IMR-90 (cell line): Measurements from ENCODE around the gene ZNRD2. TPM values are rescaled to one million over a fixed set of nuclear protein-coding genes. Genes with fewer than 3 reads are reported as not detected.

Experiments
- ATAC-seq: fragments of 200-7000 bp; cut with Tn5 transposase; 2 replicates; pipeline ENCODE4 v1.9.1; 2020; ENCODE audit warnings: low read depth, mild to moderate bottlenecking, moderate library complexity
- BruUV-seq: library from RNA; stranded (reverse); fragments of 400-500 nt; replicated peaks from 2 replicates; lab custom pipeline; 2021; lab: Mats Ljungman, UMichigan
- CTCF ChIA-PET: fragments of 300-600 bp; formaldehyde crosslinking; extraction: SDS; loops from one replicate; lab custom pipeline; 2021; ENCODE audit warnings: antibody characterized with exemption; lab: Yijun Ruan, JAX
- POLR2A ChIA-PET: fragments of 300-600 bp; sonication (Branson Sonifier 250); formaldehyde crosslinking; loops from one replicate; lab custom pipeline; 2022; ENCODE audit warnings: antibody characterized with exemption; ENCODE audit not compliant: unreplicated experiment; lab: Charles Lee
- DNase-seq: peaks from one replicate; pipeline ENCODE4 v3.0.0; 2013
- H2AFZ ChIP-seq: replicated peaks from 2 replicates; pipeline ENCODE3; 2013; ENCODE audit warnings: low read length, mild to moderate bottlenecking; ENCODE audit not compliant: poor library complexity
- H2AK5ac ChIP-seq: 2 replicates; pipeline ENCODE4 v1.6.1; 2013; ENCODE audit warnings: low read depth, low read length, inconsistent platforms
- H2AK9ac ChIP-seq: replicated peaks from 2 replicates; pipeline ENCODE3; 2013; ENCODE audit warnings: mild to moderate bottlenecking, low read depth, low read length, moderate library complexity; ENCODE audit not compliant: poor library complexity
- H2BK120ac ChIP-seq: 2 replicates; pipeline ENCODE4 v1.6.1; 2013; ENCODE audit warnings: low read depth, low read length, inconsistent platforms
- H2BK15ac ChIP-seq: 3 replicates; pipeline ENCODE4 v1.6.1; 2013; ENCODE audit warnings: low read depth, low read length, inconsistent platforms
- H2BK20ac ChIP-seq: 2 replicates; pipeline ENCODE4 v1.6.1; 2013; ENCODE audit warnings: low read depth, mild to moderate bottlenecking, inconsistent platforms, low read length, moderate library complexity
- H2BK5ac ChIP-seq: 2 replicates; pipeline ENCODE4 v1.6.1; 2013; ENCODE audit warnings: mild to moderate bottlenecking, low read depth, low read length, inconsistent platforms; ENCODE audit not compliant: poor library complexity, severe bottlenecking
- H3K14ac ChIP-seq: replicated peaks from 2 replicates; pipeline ENCODE4 v1.6.1; 2013; ENCODE audit warnings: low read depth, low read length, inconsistent platforms
- H3K18ac ChIP-seq: 2 replicates; pipeline ENCODE4 v1.6.1; 2013; ENCODE audit warnings: low read depth, low read length, control low read depth
- H3K23ac ChIP-seq: 2 replicates; pipeline ENCODE4 v1.6.1; 2013; ENCODE audit warnings: low read depth, low read length, inconsistent platforms
- H3K27ac ChIP-seq: 2 replicates; pipeline ENCODE4 v1.5.1; 2013; ENCODE audit warnings: mild to moderate bottlenecking, control low read depth, low read length; ENCODE audit not compliant: insufficient read depth
- H3K27me3 ChIP-seq: 2 replicates; pipeline ENCODE4 v1.6.1; 2013; ENCODE audit warnings: low read length; ENCODE audit not compliant: control insufficient read depth, insufficient read depth
- H3K36me3 ChIP-seq: 2 replicates; pipeline ENCODE4 v1.6.1; 2013; ENCODE audit warnings: low read length, mixed read lengths; ENCODE audit not compliant: control insufficient read depth, insufficient read depth
- H3K4ac ChIP-seq: 2 replicates; pipeline ENCODE4 v1.6.1; 2013; ENCODE audit warnings: low read depth, low read length, inconsistent platforms
- H3K4me1 ChIP-seq: 2 replicates; pipeline ENCODE4 v1.6.1; 2013; ENCODE audit warnings: low read length, mixed read lengths; ENCODE audit not compliant: control insufficient read depth, insufficient read depth
- H3K4me2 ChIP-seq: 2 replicates; pipeline ENCODE4 v1.6.1; 2013; ENCODE audit warnings: low read depth, mild to moderate bottlenecking, control low read depth, low read length, moderate library complexity
- H3K4me3 ChIP-seq: 2 replicates; pipeline ENCODE4 v1.5.1; 2013; ENCODE audit warnings: low read depth, mild to moderate bottlenecking, control low read depth, low read length, moderate library complexity; ENCODE audit not compliant: insufficient read depth
- H3K56ac ChIP-seq: 2 replicates; pipeline ENCODE4 v1.6.1; 2013; ENCODE audit warnings: low read length, inconsistent platforms; ENCODE audit not compliant: insufficient read depth; ENCODE audit errors: extremely low read depth
- H3K79me1 ChIP-seq, 2 experiments: 2 replicates each; pipeline ENCODE4 v1.6.1; 2013; ENCODE audit warnings: low read length in 2 of 2, inconsistent platforms in 1 of 2, low read depth in 1 of 2
- H3K9ac ChIP-seq: 2 replicates; pipeline ENCODE4 v1.6.1; 2013; ENCODE audit warnings: low read depth, low read length, control low read depth
- H3K9me1 ChIP-seq: 2 replicates; pipeline ENCODE4 v1.6.1; 2013; ENCODE audit warnings: low read length, inconsistent platforms; ENCODE audit not compliant: insufficient read depth
- H3K9me3 ChIP-seq: 2 replicates; pipeline ENCODE4 v1.6.1; 2013; ENCODE audit warnings: low read length; ENCODE audit not compliant: control insufficient read depth, insufficient read depth
- H4K20me1 ChIP-seq: 2 replicates; pipeline ENCODE4 v1.6.1; 2013; ENCODE audit warnings: low read length, inconsistent platforms; ENCODE audit not compliant: insufficient read depth
- H4K5ac ChIP-seq: 2 replicates; pipeline ENCODE4 v1.6.1; 2013; ENCODE audit warnings: mild to moderate bottlenecking, low read depth, low read length, control low read depth
- H4K8ac ChIP-seq, 2 experiments: 2 replicates each; pipeline ENCODE4 v1.6.1; 2013; ENCODE audit warnings: low read depth in 2 of 2, low read length in 2 of 2, control low read depth in 1 of 2, inconsistent platforms in 1 of 2
- H4K91ac ChIP-seq: 2 replicates; pipeline ENCODE4 v1.6.1; 2013; ENCODE audit warnings: low read depth, low read length, inconsistent platforms; ENCODE audit not compliant: insufficient read depth
- BHLHE40 ChIP-seq: fragments of 150-350 bp; IDR thresholded peaks from 2 replicates; pipeline ENCODE4 v1.6.1; 2016; ENCODE audit warnings: mild to moderate bottlenecking, low read depth, low read length
- CEBPB ChIP-seq: IDR thresholded peaks from 2 replicates; pipeline ENCODE4 v1.6.1; 2012; ENCODE audit warnings: low read depth, low read length, improper control_type of control experiment
- FOS ChIP-seq: fragments of 150-350 bp; IDR thresholded peaks from 2 replicates; pipeline ENCODE4 v1.6.1; 2016; ENCODE audit warnings: low read depth, low read length
- NFE2L2 ChIP-seq: fragments of 150-350 bp; IDR thresholded peaks from 2 replicates; pipeline ENCODE4 v1.6.1; 2016; ENCODE audit warnings: low read depth, mild to moderate bottlenecking, low read length
- POLR2A ChIP-seq: IDR thresholded peaks from 2 replicates; pipeline ENCODE4 v1.6.1; 2012; ENCODE audit warnings: mild to moderate bottlenecking, low read depth, low read length
- RCOR1 ChIP-seq: IDR thresholded peaks from 2 replicates; pipeline ENCODE4 v1.6.1; 2012; ENCODE audit warnings: mild to moderate bottlenecking, low read length, improper control_type of control experiment; ENCODE audit not compliant: insufficient replicate concordance
- WGBS, 2 experiments: methylation state at CpG; one replicate each; pipeline versions ENCODE4 v1.1.5 to v1.1.7; 2013; ENCODE audit warnings: missing lambda C conversion rate in 2 of 2; ENCODE audit not compliant: insufficient read length in 1 of 2; ENCODE audit errors: extremely low coverage in 2 of 2; 5-methylcytosine and 5-hydroxymethylcytosine counted together
- dilution Hi-C: fragments of 300-500 bp; cut with HindIII; formaldehyde crosslinking; loops from one replicate; pipeline ENCODE4 v1.14.3; 2018; ENCODE audit warnings: low sequenced_read_pairs; ENCODE audit not compliant: unreplicated experiment
- in situ Hi-C: fragments of 300-500 bp; cut with MboI; formaldehyde crosslinking; loops from 3 replicates; pipeline ENCODE4 v1.14.3; 2019; ENCODE audit warnings: low sequenced_read_pairs, inconsistent platforms, mixed read lengths
- intact Hi-C: fragments of 100-400 bp; cut with micrococcal nuclease; formaldehyde crosslinking; loops from 2 replicates; pipeline ENCODE4 v1.10.0; 2022
- polyA plus RNA-seq, 3 experiments: library from polyadenylated mRNA; depleted of rRNA; stranded (reverse); fragments of >200 nt; gene quantifications; 2 replicates each; pipeline ENCODE4 v1.2.3, GENCODE V29; 2012; ENCODE audit warnings: low replicate concordance in 1 of 3
- total RNA-seq: library from RNA; depleted of rRNA; stranded (reverse); fragments of >200 nt; gene quantifications from 2 replicates; pipeline ENCODE4 v1.2.3, GENCODE V29; 2012

ZNRD2 gene
- total and polyA plus RNA-seq, 2 of the 4 experiments (the other 2 are of a cell fraction) = 75.6 to 90.3 TPM

DNA sequence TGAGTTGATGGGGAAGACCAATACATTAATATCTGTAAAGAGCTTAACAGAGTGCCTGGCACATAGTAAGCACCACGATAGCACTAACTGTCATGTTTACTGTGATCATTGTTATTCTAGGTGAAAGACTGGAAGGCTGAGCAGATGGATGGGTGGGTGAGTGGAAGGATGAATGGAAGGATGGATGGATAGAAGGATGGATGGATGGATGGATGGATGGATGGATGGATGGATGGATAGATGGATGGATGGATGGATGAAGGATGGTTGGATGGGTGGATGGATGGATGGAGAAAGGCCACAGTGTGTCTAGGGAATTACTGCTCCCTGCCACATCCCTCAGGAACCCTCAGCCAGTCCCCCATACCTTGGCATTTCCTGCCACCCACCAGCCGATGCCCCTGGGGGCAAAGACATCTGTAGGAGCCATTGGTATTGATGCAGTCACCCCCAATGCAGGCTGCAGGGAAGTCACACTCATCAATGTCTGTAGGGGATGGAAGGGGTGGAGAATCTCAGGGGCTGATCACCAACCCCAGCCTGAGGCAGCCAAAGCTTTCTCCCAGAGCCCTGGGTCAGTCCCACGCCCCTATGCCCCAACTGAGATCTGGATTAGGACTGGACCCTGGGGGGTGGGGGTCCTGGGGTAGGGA lies 27.4 kb upstream of the ZNRD2 start:
- no peak overlapping the region for H3K23ac ChIP-seq
- peaks cover 5% of the 10 kb centered on the region; the same call in 1 of the 2 replicates for H3K4me1 ChIP-seq
- BruUV-seq = no TSS peak
- H2BK15ac ChIP-seq = no peak overlapping the region
- no peak overlapping the region for H3K4me3 ChIP-seq
- H3K9me3 ChIP-seq = no peaks in the 10 kb centered on the region
- dilution Hi-C loops = no loop called here
- H4K5ac ChIP-seq = no peak overlapping the region
- POLR2A ChIA-PET = no interaction called here
- no peak overlapping the region for H4K91ac ChIP-seq
- H2BK5ac ChIP-seq = no peak overlapping the region
- intact Hi-C loops = no loop called here
- no peak overlapping the region for H3K9ac ChIP-seq
- H3K27me3 ChIP-seq = no peaks in the 10 kb centered on the region
- 88% methylated on average over 1 of the region's 3 CpGs; no CpG with 5 or more reads in 1 of the 2 experiments for WGBS, 2 experiments
- no peak overlapping the region for H3K27ac ChIP-seq
- TF ChIP-seq BHLHE40 = no peak
- TF ChIP-seq FOS = no peak
- TF ChIP-seq NFE2L2 = no peak
- TF ChIP-seq CEBPB = no peak
- TF ChIP-seq RCOR1 = no peak
- no peak for TF ChIP-seq POLR2A
- DNase-seq (no peak), ATAC-seq (no peak)
- in situ Hi-C loops = no loop called here
- H3K9me1 ChIP-seq = no peaks in the 10 kb centered on the region; the same call in 1 of the 2 replicates
- peaks cover 3 to 4% of the 10 kb centered on the region in 2 experiments; a peak in 2 of 4 replicates for H3K79me1 ChIP-seq
- peaks cover 38% of the 10 kb centered on the region; the same call in 1 of the 2 replicates for H3K36me3 ChIP-seq
- no peak overlapping the region for H2BK20ac ChIP-seq
- no peak overlapping the region for H2BK120ac ChIP-seq
- H3K4ac ChIP-seq = no peak overlapping the region
- H2AFZ ChIP-seq = no peak overlapping the region
- no peak overlapping the region for H2AK5ac ChIP-seq
- H2AK9ac ChIP-seq = no peak overlapping the region
- no peak overlapping the region for H3K56ac ChIP-seq
- H3K14ac ChIP-seq = no peak overlapping the region
- H3K4me2 ChIP-seq = no peak overlapping the region
- no peak overlapping the region for H4K8ac ChIP-seq
- CTCF ChIA-PET = no interaction called here
- H3K18ac ChIP-seq = no peak overlapping the region
- H4K20me1 ChIP-seq = peaks cover 4% of the 10 kb centered on the region; the same call in 1 of the 2 replicates
